ENCODE results near the gene FAT3. TPM values are rescaled to one million over a fixed set of nuclear protein-coding genes. Genes with fewer than 3 reads are reported as not detected.

Gene FAT3
- polyA plus RNA-seq, 1 donor (not counting 4 experiments of a cell fraction or from before 2014, with no cell fraction given): 0.69 TPM

- Histone ChIP-seq H3K79me2 (ENCODE audit: control insufficient read depth, insufficient read depth, low read length) (no peaks in the 10 kb centered on the region), H3K9me1 (ENCODE audit: control insufficient read depth, extremely low read depth, insufficient read depth, low read length) (no peaks in the 10 kb centered on the region), H4K20me1 (ENCODE audit: control insufficient read depth, extremely low read depth, insufficient read depth, low read length) (no peaks in the 10 kb centered on the region), H3K4me2 (ENCODE audit: control insufficient read depth, extremely low read depth, insufficient read depth, low read depth, low read length) (peak overlapping the region; percentile 51), H3K27ac (ENCODE audit: control insufficient read depth, insufficient read depth, low read length) (no peak overlapping the region), H3K36me3 (ENCODE audit: control insufficient read depth in 2 of 2, extremely low read depth in 1 of 2, insufficient read depth in 2 of 2, low read length in 2 of 2) (no peaks in the 10 kb centered on the region), H3K27me3 (ENCODE audit: control insufficient read depth, extremely low read depth, insufficient read depth, low read length) (peaks cover 62% of the 10 kb centered on the region), H3K9ac (ENCODE audit: control insufficient read depth, extremely low read depth, insufficient read depth, low read length) (no peak overlapping the region), H2AFZ (ENCODE audit: control insufficient read depth, low read length) (peak overlapping the region; percentile 19), H3K4me3 (ENCODE audit: control insufficient read depth in 2 of 3, extremely low read depth in 1 of 3, insufficient read depth in 2 of 3, low read depth in 1 of 3, low read length in 3 of 3) (peak overlapping the region in 1 of 3 experiments; percentile 42), H3K4me1 (ENCODE audit: control insufficient read depth, extremely low read depth, insufficient read depth, low read length) (peaks cover 2% of the 10 kb centered on the region), H3K9me3 (ENCODE audit: control insufficient read depth, low read depth, low read length) (no peaks in the 10 kb centered on the region)
- FAIRE-seq (no peak), DNase-seq (ENCODE audit: low read depth, low spot score) (no peak)
- no peak for TF ChIP-seq CTCF (optimal IDR thresholded peaks at IDR 0.05 in 1 of 3, IDR thresholded peaks at IDR 0.05 in 1 of 3, conservative IDR thresholded peaks at IDR 0.05 in 1 of 3; ENCODE audit: extremely low read depth in 1 of 3, insufficient read depth in 2 of 3, low read length in 3 of 3)
- no peak for TF ChIP-seq EZH2 (IDR thresholded peaks at IDR 0.05; ENCODE audit: low read length)
- dilution Hi-C loops (cut with MboI; ENCODE audit: extremely low pct_ligation_motif_present, low sequenced_read_pairs): no loop called here
Measured at GRCh38 chr11:92225125-92225567, 528 bp downstream of the FAT3 start.

- no peaks in the 10 kb centered on the region for H3K9me1 ChIP-seq (ENCODE audit: control insufficient read depth, extremely low read depth, insufficient read depth, low read length)
Measured at GRCh38 chr11:92225568-92226330, 1.1 kb downstream of the FAT3 start.

More at GRCh38 chr11:92225568-92226330, 1.1 kb downstream of the FAT3 start:
- Histone ChIP-seq H3K27me3 (ENCODE audit: control insufficient read depth, extremely low read depth, insufficient read depth, low read length) (peaks cover 62% of the 10 kb centered on the region), H3K36me3 (ENCODE audit: control insufficient read depth in 2 of 2, extremely low read depth in 1 of 2, insufficient read depth in 2 of 2, low read length in 2 of 2) (no peaks in the 10 kb centered on the region), H4K20me1 (ENCODE audit: control insufficient read depth, extremely low read depth, insufficient read depth, low read length) (no peaks in the 10 kb centered on the region), H2AFZ (ENCODE audit: control insufficient read depth, low read length) (no peak overlapping the region), H3K9me3 (ENCODE audit: control insufficient read depth, low read depth, low read length) (no peaks in the 10 kb centered on the region), H3K9ac (ENCODE audit: control insufficient read depth, extremely low read depth, insufficient read depth, low read length) (no peak overlapping the region), H3K4me1 (ENCODE audit: control insufficient read depth, extremely low read depth, insufficient read depth, low read length) (peaks cover 2% of the 10 kb centered on the region), H3K79me2 (ENCODE audit: control insufficient read depth, insufficient read depth, low read length) (no peaks in the 10 kb centered on the region), H3K27ac (ENCODE audit: control insufficient read depth, insufficient read depth, low read length) (no peak overlapping the region), H3K4me3 (ENCODE audit: control insufficient read depth in 2 of 3, extremely low read depth in 1 of 3, insufficient read depth in 2 of 3, low read depth in 1 of 3, low read length in 3 of 3) (no peak overlapping the region), H3K4me2 (ENCODE audit: control insufficient read depth, extremely low read depth, insufficient read depth, low read depth, low read length) (peak overlapping the region; percentile 51)
- DNase-seq (ENCODE audit: low read depth, low spot score) (no peak), FAIRE-seq (no peak)
- dilution Hi-C loops (cut with MboI; ENCODE audit: extremely low pct_ligation_motif_present, low sequenced_read_pairs): no loop called here
- TF ChIP-seq CTCF (optimal IDR thresholded peaks at IDR 0.05 in 1 of 3, IDR thresholded peaks at IDR 0.05 in 1 of 3, conservative IDR thresholded peaks at IDR 0.05 in 1 of 3; ENCODE audit: extremely low read depth in 1 of 3, insufficient read depth in 2 of 3, low read length in 3 of 3) (peak in 1 of 3 experiments; percentile 25), EZH2 (IDR thresholded peaks at IDR 0.05; ENCODE audit: low read length) (peak; percentile 79)
